ENCODE results near the gene SARDH.

- TF ChIP-seq CTCF (IDR thresholded peaks at IDR 0.05 in 8 of 11, conservative IDR thresholded peaks at IDR 0.05 in 3 of 11) (no peak), POLR2AphosphoS5 (IDR thresholded peaks at IDR 0.05) (no peak)
These were observed 122.5 kb downstream of the SARDH start for GRCh38 chr9:133615606-133616188.

Measured in spleen (tissue), 7 donors.